K562 treated with DMSO at 1 percent for 48 hours (cell line): ENCODE measurements around the gene ZNF728. TPM values are rescaled to one million over a fixed set of nuclear protein-coding genes. Genes with fewer than 3 reads are reported as not detected.

Experiments used
- total RNA-seq: library from RNA; unstranded; fragments of 300-600 nt; gene quantifications from 2 replicates; pipeline ENCODE4 v1.2.3, GENCODE V29; 2022; ENCODE audit warnings: low replicate concordance; ENCODE audit errors: extremely low read depth

ZNF728 gene
- total RNA-seq, result not detected in 2 replicates

GRCh38 chr19:23002690-23003422 is at the start of gene ZNF728:
Gene ZNF728, minus strand, starts transcription at chr19:23003176. Its CDS starts 146 bp downstream, at chr19:23003030.

Other genes with a start within 250 kb of the ZNF728 start
- gene ZNF99, start 219.0 kb downstream of the ZNF728 start, total RNA-seq, result not detected in 2 replicates
- not detected in 2 replicates for gene ZNF723, start 170.9 kb downstream of the ZNF728 start, total RNA-seq
- gene ZNF730, start 113.8 kb upstream of the ZNF728 start, total RNA-seq, result not detected in 2 replicates
- not detected in 2 replicates for gene ZNF724, start 247.2 kb upstream of the ZNF728 start, total RNA-seq